Measurements from ENCODE around the gene NCCRP1. TPM values are rescaled to one million over a fixed set of nuclear protein-coding genes. Genes with fewer than 3 reads are reported as not detected.
A peak's percentile ranks its signal among the peaks of the same experiment; 100 is the strongest.

NCCRP1 gene
- total RNA-seq, 4 donors from 2014 or later = 367 to 798 (median 407) TPM

DNA sequence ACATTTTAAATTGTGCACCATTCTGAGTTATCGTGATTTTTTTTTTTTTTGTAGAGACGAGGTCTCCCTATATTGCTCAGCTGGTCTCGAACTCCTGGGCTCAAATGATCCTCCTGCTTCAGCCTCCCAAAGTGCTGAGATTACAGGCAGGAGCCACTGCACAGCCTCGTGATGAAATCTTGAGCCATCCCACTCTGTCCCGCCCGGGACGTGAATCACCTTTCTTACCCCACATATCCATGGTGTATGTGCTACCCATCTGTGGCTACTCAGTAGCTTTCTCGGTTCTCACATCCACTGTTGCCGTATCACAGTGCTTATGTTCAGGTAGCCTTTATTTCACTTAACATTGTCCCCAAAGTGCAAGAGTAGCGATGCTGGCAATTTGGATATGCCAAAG is 44.7 kb upstream of the NCCRP1 start:
- no peak for TF ChIP-seq POLR2A (IDR thresholded peaks at IDR 0.05)
- TF ChIP-seq, protein P1, sequence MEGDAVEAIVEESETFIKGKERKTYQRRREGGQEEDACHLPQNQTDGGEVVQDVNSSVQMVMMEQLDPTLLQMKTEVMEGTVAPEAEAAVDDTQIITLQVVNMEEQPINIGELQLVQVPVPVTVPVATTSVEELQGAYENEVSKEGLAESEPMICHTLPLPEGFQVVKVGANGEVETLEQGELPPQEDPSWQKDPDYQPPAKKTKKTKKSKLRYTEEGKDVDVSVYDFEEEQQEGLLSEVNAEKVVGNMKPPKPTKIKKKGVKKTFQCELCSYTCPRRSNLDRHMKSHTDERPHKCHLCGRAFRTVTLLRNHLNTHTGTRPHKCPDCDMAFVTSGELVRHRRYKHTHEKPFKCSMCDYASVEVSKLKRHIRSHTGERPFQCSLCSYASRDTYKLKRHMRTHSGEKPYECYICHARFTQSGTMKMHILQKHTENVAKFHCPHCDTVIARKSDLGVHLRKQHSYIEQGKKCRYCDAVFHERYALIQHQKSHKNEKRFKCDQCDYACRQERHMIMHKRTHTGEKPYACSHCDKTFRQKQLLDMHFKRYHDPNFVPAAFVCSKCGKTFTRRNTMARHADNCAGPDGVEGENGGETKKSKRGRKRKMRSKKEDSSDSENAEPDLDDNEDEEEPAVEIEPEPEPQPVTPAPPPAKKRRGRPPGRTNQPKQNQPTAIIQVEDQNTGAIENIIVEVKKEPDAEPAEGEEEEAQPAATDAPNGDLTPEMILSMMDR (IDR thresholded peaks at IDR 0.05) = no peak
- WGBS, 2 donors = 89% methylated on average over 10 of the region's 10 CpGs
- no peak for DNase-seq (ENCODE audit: low spot score in 2 of 2)
- intact Hi-C loops (cut with DNase I; ENCODE audit: low total_unique reads) = no loop called here
- H3K4me3 ChIP-seq (ENCODE audit: low read depth, poor library complexity, severe bottlenecking) = no peak overlapping the region

GRCh38 chr19:39154100-39154628 is 42.6 kb upstream of the NCCRP1 start:
- intact Hi-C loops (cut with DNase I; ENCODE audit: low total_unique reads) = no loop called here
- H3K4me3 ChIP-seq (ENCODE audit: low read depth, poor library complexity, severe bottlenecking) = no peak overlapping the region
- TF ChIP-seq, protein P1 (IDR thresholded peaks at IDR 0.05) = no peak
- no peak for TF ChIP-seq POLR2A (IDR thresholded peaks at IDR 0.05)
- DNase-seq (ENCODE audit: low spot score in 2 of 2) = no peak
- WGBS, 2 donors = 61 to 66% methylated on average over 13 of the region's 13 CpGs

GRCh38 chr19:39154629-39155100 is 42.1 kb upstream of the NCCRP1 start:
- intact Hi-C loops (cut with DNase I; ENCODE audit: low total_unique reads) = no loop called here
- peak in 1 of 2 donors; percentile 50 for DNase-seq (ENCODE audit: low spot score in 2 of 2)
- H3K4me3 ChIP-seq (ENCODE audit: low read depth, poor library complexity, severe bottlenecking) = no peak overlapping the region
- 38 to 39% methylated on average over 10 to 11 of the region's 11 CpGs for WGBS, 2 donors
- TF ChIP-seq POLR2A (IDR thresholded peaks at IDR 0.05) = no peak
- TF ChIP-seq, protein P1 (IDR thresholded peaks at IDR 0.05) = no peak

GRCh38 chr19:39155114-39155700 is 41.6 kb upstream of the NCCRP1 start:
- TF ChIP-seq POLR2A (IDR thresholded peaks at IDR 0.05) = no peak
- TF ChIP-seq, protein P1 (IDR thresholded peaks at IDR 0.05) = no peak
- no peak for DNase-seq (ENCODE audit: low spot score in 2 of 2)
- intact Hi-C loops (cut with DNase I; ENCODE audit: low total_unique reads) = no loop called here
- WGBS, 2 donors = 56 to 61% methylated on average over 9 to 11 of the region's 11 CpGs
- no peak overlapping the region for H3K4me3 ChIP-seq (ENCODE audit: low read depth, poor library complexity, severe bottlenecking)

- no peak for TF ChIP-seq POLR2A (IDR thresholded peaks at IDR 0.05)
- TF ChIP-seq, protein P1 (IDR thresholded peaks at IDR 0.05) = no peak
- intact Hi-C loops (cut with DNase I; ENCODE audit: low total_unique reads) = no loop called here
- DNase-seq (ENCODE audit: low spot score in 2 of 2) = no peak
- no peak overlapping the region for H3K4me3 ChIP-seq (ENCODE audit: low read depth, poor library complexity, severe bottlenecking)
- 57 to 69% methylated on average over 15 of the region's 15 CpGs for WGBS, 2 donors
These were observed 41.0 kb upstream of the NCCRP1 start for GRCh38 chr19:39155741-39156140.
